Measurements from ENCODE around the gene NRAP.
A peak's percentile ranks its signal among the peaks of the same experiment; 100 is the strongest.

NRAP gene

DNA sequence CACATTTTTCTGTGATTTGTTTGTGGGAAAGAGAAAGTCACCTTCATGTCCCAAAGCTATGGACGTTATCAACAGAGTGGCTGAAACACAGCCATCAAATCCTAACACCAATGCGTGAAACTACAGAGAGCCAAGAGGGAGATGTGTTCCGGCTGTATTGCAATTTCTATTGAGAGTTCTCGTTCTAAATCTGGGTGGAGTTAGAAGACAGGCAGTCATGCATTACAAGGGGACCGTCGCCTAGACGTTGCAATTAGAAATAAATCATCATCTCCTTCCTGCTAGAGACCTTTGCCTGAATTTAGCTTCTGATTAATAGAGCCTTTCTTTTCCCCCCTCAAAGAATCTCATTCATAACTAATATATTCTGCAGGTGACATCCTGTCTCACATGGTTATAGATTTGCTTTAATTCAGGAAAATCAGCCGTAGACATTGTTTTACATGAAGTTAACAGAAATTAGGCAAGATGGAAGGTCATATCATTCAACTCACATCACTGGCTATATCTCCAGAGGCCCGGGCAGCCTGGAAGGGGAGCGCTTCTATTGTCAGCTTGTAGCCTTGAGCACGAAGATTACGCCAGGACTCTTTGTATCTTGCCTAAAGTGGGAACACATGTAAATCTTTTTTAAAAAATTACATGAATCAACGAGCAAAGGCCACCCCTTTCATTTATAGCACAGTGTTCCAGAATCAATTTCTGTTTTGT lies 58.4 kb downstream of the NRAP start:
- no peak for DNase-seq

DNA sequence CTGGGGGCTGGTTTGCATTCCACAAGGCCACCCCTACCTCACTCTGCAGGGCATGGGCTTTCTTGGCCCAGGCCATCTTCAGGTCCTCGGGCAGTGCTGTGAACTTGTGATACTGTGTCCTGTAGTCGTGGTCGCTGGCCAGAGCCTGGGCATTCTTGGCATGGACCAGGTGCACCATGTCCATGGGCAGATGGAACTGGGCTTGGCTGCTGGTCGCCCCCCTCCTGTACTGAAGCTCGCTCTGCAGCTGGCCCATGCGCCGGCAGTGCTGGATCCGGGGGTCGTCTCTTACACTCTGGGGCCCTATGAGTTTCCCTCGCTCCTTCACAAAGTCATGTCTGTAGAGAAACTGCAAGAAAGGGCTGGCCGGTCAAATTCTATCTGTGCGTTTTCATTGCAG lies 59.3 kb downstream of the NRAP start:
- DNase-seq, result no peak

DNA sequence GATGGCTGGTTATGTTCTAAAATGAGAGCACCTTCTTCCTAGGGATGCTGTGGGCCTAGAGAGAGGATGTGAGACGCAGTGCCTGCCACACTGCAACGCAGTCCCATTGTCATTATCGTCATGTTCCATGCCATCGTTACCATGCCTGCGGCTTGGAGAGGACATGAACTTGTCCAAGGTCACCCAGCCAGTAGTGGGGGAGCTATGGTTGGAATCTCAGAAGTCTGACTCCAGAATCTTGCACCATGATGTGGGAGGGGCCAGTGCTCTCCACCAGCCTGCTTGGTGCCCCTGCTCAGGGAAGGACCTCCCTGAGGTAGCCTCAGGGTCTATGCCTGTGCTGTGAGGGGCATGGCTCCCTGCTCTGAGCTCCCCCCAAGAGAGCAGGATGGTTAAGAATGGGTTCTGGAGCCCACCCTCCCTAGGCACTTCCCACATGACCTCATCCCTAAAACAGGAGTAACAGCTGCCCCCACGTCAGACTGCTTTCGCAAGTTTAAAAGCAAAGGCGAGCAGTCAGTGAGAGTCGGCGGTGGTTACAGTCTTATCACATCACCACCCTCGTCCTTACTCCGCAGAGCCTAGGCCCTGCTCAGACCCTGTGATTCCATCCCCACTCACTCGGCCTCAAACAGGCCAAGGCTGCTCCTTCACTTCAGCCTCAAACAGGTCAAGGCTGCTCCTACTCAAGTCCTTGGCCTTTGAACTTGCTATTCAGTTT lies 60.6 kb downstream of the NRAP start:
- DNase-seq, result no peak

DNA sequence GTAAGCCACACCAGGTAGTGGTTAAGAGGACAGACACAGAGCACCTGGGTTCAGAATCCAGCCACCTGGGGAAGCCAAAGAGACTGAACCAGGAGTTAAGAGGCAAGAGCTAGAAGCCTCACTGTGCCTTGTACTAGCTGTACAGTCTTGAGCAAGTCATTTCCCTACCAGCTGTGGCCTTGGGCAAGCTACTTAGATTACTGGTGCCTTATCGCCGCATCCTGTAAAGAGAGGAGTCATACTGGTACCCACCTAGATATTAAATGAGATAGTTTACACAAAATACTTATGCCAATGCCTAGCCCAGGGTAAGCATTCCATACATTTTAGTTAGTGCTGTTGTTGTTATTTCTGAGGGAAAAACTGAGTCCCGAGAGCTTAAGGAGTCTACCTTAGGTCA lies 63.3 kb downstream of the NRAP start:
- DNase-seq, result no peak

DNA sequence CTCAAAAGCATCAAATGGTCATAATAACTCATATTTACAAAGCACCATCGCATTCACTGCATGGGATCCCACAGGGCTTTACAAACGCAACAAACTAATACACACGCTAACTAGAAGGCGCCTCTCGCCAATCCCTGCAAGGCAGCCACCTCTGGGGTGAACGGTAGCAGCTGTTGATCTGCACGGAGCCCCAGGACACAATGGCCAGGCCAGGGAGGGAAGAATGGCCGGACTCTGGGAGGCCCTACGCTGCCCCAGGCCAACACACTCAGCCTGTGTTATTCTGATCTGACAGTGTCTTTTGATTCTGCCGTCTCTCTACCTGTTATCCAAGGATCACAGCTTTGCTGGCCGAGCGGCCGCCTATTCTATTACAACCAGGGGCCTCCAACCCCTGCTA lies 69.2 kb downstream of the NRAP start:
- DNase-seq, result no peak

DNA sequence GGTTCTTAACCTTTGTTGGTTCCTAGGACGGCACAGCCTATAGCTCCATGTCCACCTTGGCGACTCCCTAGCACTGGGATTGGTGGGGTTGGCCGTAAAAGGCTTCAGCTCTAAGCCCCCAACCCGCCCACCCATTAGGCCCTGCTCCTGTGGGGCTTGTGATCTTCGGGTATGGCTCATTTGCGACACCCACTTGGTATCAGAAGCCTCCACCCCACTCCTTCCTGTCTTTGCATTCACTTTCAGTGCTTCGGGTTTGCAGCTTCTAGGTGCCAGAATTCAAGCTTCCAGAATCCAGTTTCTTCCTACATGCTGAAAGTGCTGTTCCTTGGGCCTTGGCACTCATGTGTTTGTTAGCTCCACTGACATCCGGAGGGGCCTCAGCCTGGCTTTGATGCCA lies 71.5 kb downstream of the NRAP start:
- no peak for DNase-seq

DNA sequence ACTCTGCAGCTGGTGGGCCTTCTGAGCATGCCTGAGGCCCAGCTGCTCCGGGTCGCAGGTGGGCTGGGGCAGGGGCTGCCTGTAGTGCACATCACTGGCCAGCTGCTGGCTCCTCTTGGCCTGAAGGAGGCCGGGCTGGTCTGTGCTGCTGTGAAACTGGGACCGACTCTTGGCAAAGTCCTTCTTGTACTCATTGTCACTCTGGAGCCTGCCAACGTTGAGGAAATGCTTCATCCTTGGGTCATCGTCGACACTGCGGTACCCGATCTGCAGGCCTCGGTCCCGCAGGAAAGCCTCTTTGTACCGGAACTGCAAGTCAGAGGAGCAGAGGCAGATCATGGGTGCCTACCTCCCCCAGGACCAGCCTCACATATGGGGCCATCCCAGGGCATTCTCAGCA lies 73.3 kb downstream of the NRAP start:
- no peak for DNase-seq

DNA sequence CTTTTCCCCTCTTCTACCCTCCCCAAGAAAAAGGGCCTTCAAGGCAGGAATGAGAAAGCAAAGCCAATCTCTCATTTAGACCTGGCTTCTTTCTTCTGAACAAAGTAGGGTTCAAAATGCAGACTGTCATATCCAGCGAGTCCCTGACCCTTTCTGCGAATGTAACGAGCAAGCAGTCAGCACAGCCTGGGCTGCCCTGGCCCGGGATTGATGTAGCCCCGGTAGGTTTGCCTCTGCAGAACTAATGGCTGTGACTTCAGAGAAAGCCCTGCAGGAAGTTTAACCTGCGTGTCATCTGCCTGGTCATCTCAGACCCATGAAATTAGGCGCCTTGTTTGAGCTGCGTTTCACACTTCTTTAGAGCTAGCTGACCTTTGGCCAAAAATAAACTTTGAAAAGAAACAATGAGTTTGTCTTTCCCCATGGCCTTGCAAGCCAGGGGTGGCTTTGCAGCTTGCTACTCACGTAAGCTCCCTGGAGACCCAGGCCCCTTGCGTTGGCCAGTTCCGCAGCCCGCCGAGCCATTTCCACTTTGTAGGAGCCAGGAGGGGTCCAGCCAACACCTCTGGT lies 74.6 kb downstream of the NRAP start:
- DNase-seq, result no peak

DNA sequence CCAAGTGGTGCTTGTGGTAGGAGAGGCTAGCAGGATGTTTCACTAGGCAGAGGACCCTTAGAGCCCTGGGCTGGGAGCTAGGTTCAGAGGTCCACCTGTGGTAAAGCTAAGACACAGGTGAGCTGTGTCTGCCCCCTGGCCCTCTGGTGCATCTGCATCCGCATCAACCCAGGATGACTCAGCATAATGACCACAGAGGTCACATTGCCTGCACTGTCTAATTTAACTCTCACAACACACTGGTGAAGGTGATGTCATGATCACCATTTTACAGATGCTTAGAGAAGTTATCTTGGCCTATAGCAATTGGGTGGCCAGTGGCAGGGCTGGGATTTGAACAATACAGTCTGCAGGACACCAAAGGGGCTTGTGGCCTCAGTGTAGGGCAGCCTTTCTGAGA lies 77.9 kb downstream of the NRAP start:
- no peak for DNase-seq

DNA sequence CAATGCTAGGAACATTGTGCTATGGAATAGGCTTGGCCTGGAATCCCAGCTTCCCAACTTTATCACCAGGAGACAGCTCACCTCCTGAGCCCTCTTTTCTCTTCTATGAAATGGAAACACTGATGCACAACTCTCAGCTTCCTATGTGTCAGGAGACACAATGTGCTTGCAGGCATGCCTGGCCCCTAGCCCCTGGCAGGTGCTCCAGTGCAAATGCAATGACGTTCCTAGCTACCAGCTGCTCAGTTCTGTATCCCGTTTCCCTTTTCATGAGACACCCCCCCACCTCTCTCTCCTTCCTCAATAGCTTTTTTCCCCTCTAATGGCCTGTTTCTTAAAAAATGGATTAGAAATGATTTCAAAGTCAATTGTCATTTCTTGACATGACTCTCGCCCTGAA lies 80.3 kb downstream of the NRAP start:
- no peak for DNase-seq

DNA sequence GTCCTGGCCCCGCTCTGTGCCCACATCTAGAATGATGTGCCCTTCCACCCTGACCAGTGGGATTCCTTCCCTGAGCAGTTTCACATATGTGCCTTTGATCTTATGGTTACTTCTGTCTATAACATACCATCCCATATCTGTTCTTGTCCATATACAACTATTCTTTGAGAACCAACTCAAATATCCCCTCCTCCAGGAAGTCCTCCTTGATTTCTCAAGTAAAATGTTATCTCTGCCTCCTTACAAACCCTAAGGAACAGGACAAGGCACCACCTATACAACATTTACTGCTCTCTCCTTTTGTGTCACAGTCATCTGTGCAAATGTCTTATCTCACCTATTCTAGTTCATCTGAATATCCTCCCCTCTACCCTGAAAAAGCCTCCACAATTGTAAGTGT lies 82.7 kb downstream of the NRAP start:
- DNase-seq, result no peak

DNA sequence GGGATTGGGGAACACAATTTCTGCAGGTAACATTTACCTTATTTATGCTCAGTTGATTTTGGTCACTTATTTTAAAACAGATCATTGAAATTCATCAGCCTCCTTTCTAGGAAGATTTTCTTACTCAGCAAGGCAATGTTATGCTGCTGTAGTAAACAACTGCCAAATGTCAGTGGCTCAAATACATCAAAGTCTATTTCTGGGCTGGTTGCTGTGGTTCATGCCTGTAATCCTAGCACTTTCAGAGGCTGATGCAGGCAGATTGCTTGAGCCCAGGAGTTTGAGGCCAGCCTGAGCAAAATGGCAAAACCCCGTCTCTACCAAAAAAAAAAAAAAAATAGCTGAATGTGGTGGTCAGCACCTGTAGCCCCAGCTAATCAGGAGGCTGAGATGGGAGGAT lies 85.1 kb downstream of the NRAP start:
- no peak for DNase-seq

DNA sequence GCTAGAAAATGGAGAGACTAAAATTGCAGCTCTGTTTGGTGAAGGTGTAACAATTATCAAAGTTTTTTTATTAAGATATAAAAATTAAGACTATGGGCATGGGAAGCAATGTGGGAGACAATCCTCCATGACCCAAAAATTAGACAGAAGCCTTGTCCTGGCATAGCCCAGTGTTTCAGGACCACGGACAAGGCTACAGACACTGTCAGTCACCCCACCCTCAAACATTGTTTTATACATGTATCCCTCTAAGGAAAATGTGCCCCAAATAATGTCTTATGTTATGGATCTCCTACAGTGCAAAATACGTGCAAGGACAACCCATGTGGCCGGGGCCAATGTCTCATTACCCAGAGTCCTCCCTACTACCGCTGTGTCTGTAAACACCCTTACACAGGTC lies 87.0 kb downstream of the NRAP start:
- DNase-seq, result no peak

DNA sequence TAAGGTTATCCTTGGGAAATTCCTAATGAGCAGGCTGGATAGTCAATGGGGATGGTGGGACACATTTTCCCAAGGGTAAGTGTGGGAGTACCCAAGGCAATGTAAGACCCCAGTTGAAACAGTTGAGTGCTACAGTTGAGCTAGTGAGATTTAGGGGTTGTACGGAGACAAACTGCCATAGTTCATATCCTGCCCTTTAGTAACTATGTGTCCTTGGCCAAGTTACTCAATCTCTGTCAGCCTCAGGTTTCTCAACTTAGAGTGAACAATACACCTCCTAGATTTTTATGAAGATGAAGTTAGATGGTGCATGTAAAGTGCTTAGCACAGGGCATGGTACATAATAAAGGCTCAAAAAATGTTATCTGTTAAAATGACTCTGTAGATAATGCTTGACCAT lies 90.5 kb downstream of the NRAP start:
- no peak for DNase-seq

DNA sequence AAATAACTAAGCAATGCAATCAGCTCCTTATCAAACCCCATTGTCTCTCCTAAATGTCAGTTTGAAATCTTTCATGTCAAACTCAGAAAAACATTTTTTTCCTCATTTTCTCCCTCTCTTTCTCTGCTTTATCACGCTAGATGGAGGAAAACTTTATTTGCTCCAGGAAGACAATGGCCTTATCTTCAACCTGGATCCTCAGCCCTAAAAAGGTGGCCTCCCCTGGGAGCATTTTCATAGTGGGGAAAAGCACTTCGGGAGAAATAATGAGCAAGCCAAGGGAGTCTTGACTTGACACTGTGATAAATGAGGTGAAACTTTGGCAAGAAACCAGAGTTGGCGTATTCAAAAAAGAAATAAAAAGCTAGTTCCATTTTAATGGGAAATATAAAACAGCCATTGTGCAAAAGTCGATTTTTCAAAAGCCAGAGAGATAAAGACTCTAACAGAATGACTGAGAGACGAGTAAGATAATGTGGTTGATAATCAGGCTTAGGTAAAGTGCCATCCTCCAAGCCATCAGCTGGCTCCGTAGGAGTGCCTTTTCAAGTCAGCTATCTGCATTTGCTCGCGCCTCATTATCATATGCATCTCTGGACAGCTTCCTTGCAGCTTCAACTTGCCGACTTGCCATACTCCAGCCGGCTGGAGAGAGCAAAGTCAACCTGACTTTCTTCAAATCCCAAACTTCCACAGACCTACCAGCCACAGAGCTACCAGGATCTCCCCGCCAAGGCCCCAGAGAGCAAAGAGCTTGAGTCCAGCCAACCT lies 91.1 kb downstream of the NRAP start:
- no peak for DNase-seq

DNA sequence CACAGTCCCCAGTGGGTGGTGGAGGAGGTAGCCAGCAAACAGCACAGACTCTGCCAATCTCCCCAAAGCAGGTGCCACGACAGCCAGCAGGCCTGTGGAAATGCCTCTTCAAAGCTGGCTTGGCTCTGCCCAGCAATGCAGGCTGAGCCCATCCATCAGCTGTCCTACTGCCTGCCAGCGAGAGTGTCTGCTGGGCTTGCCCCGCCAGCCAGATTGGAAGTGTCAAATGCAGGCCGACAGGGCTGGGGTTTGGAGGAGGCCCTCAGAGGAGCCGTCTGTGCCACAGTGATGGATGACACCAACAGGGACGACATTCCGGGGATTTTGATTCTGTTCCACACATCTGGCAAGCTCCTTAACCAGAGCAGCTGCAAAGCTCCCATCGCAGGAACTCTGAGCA lies 94.3 kb downstream of the NRAP start:
- no peak for DNase-seq

DNA sequence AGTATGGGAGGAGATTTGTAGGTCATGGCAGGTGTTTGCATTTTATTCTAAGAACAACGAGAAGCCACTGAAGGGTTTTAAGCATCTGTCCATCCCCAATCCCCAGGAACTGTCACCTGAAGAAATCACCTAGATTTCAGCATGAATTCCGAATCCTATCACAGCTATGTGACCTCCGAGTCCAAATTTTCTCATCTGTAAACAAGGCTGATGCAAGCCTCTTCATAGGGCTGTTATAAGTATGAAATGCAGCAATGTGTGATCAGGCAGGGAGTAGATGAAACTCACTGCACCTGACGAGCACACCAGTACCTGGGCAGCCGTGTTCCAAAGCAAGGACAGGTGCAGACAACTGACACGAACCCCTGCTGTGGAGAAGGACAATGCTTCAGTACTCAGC lies 97.0 kb downstream of the NRAP start:
- DNase-seq, result no peak

DNA sequence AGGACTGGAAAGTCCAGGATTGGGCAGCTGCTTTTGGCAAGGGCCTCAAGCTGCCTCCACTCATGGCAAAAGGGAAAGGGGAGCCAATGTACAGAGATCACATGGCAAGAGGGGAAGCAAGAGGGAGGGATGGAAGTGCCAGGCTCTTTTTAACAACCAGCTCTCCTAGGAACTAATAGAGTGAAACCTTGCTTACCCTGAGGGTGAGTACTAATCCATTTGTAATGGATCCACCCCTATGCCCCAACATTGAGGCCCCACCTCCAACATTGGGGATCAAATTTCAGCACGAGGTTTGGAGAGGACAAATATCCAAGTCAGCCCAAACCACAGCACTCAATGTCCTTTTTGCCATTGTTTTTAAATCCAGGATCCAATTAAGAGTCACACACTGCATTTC lies 98.5 kb downstream of the NRAP start:
- no peak for DNase-seq

DNA sequence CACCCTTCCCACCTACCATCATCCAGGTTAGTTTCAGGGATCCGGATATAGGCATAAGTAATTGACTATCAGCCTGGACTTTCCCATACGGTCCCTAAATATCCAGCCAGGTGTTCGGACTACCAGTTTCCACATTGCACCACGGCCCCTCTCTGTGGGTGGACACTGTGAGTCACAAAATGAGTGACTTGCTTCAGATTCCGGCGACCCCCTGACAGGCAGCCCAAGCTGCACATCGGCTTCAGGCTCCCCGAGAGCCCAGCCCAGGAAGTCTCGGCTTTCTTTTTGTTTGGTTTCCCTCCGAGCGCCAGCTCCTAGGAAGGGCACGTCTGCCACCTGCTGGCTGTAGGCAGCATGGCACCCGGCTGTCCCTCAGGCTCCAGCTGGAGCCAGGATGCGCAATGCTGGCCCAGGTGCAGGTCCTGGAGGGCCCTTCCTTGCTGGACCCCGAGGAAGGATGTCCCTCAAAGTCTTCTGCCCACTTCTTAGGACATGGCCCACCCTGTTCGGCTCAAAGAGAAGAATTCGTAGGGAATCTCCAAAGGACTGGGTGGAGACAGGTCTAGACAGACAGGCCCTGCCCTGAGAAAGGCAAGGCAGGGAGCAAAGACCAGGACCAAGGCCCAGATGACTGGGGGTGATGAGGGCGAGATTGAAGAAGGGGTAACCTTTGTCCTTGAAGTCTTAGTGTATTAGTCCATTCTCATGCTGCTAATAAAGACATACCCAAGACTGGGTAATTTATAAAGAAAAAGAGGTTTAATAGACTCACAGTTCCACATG lies 100.3 kb downstream of the NRAP start:
- DNase-seq, result peak; percentile 35

DNA sequence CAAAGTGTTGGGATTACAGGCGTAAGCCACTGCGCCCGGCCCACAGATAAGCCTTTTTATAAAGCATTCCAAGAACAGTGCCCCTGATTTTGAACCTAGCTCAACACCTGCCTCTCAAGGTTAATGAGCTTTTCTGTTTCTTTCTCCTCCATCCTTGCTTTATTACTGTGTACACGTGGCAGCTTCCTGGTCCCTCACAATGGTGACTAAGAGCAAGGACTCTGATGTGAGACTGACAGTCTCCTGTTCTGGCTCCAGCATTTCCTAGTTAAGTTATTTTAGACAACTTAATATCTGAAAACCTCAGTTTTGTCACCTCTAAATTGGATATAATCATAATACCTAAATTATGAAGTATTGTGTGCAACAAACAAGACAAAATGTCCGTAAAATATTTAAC lies 101.1 kb downstream of the NRAP start:
- DNase-seq, result no peak

DNA sequence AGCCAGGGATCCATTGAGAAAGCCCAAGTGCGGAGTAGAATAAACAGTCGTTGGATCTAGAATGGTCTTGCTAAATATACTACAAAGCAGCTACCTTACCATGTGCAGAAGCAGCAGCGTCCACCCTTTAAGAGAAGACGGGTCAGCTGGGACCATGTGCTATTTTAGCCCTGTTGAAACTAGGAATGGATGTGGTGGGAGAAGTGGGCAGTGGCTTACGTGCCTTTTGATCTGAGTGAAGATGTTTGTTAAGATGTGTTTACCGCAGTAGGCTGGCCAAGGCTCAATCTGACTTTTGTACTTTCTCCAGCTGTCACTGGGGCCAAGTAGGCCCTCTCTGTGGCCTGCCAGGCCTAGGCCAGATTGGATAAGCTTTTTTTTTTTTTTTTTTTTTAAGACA lies 101.8 kb downstream of the NRAP start:
- no peak for DNase-seq

DNA sequence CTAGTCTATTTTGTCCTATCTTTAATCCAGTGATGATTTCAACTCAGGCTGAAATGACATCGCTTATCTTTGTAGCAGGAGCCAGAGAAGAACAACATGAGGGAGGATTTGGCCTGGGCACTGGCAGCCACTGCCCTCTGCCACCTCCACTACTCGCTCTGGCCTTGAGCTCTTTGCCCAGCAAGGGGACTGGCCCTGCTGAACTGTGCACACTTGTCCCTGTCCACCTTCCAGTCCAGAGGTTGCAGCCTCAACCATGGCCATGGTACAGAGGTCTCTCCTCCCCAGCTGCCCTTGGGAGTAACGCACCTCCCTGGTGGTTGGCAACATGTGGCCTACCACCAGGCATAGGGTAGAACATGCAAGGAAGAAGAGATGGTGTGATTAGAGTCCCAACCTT lies 102.6 kb downstream of the NRAP start:
- no peak for DNase-seq

DNA sequence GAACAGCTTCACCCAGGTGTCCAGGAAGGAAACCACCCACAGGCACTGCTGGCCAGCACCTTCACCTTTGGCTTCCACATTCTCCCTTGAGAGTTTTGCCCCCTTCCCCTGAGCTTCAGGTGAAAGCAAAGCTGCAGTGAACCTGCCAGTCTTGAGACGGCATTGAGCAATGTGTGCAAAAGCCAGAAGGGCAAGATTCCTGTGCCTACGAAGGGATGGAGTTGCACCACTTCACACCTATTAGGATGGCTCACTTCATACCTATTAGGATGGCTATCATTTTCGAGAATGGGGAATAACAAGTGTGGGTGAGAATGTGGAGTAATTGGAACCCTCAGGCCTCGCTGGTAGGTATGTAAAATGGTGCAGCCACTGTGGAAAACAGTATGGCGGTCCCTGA lies 103.8 kb downstream of the NRAP start:
- DNase-seq, result no peak

All from NCI-H526 treated with DMSO at 0.1 percent for 48 hours (cell line).